Adipocyte (in vitro differentiated cells): Measurements from ENCODE around the gene BCL11A.

Experiments
- DNase-seq: peaks from one replicate; pipeline ENCODE4 v3.0.0-alpha.2; 2015; ENCODE audit warnings: low read depth
- H3K27me3 ChIP-seq: replicated peaks from 2 replicates; pipeline ENCODE4 v1.7.0; 2013; ENCODE audit warnings: mild to moderate bottlenecking, low read length, moderate library complexity; ENCODE audit not compliant: control insufficient read depth, insufficient read depth
- H3K36me3 ChIP-seq: 2 replicates; pipeline ENCODE4 v1.7.0; 2013; ENCODE audit warnings: low read length, mild to moderate bottlenecking, moderate library complexity; ENCODE audit not compliant: control insufficient read depth, insufficient read depth, severe bottlenecking
- H3K4me1 ChIP-seq: 2 replicates; pipeline ENCODE4 v1.7.0; 2013; ENCODE audit warnings: mild to moderate bottlenecking, low read length, moderate library complexity; ENCODE audit not compliant: control insufficient read depth, insufficient read depth
- H3K4me3 ChIP-seq: 2 replicates; pipeline ENCODE4 v1.7.0; 2013; ENCODE audit warnings: mild to moderate bottlenecking, low read length, moderate library complexity
- H3K9ac ChIP-seq: 2 replicates; pipeline ENCODE4 v1.7.0; 2013; ENCODE audit warnings: mild to moderate bottlenecking, low read length, moderate library complexity
- H3K9me3 ChIP-seq: 2 replicates; pipeline ENCODE4 v1.7.0; 2013; ENCODE audit warnings: mild to moderate bottlenecking, low read length, moderate library complexity; ENCODE audit not compliant: control insufficient read depth

The BCL11A gene

GRCh38 chr2:60553495-60554073 is at the start of gene BCL11A:
TSS of gene BCL11A (minus strand) at chr2:60553654. CDS start at chr2:60553270, 384 bp downstream.
- H3K4me1 ChIP-seq = peaks cover 22% of the 10 kb centered on the region
- DNase-seq = peak; percentile 81
- H3K27me3 ChIP-seq = peaks cover 56% of the 10 kb centered on the region
- no peak within 1 kb of the TSS for H3K9ac ChIP-seq
- H3K4me3 ChIP-seq = peak within 1 kb of the TSS; percentile 75
- no peaks in the 10 kb centered on the region for H3K36me3 ChIP-seq
- no peaks in the 10 kb centered on the region for H3K9me3 ChIP-seq

- peaks cover 2% of the 10 kb centered on the region for H3K4me1 ChIP-seq
- no peaks in the 10 kb centered on the region for H3K36me3 ChIP-seq
- no peak overlapping the region for H3K4me3 ChIP-seq
- H3K27me3 ChIP-seq = peaks cover 13% of the 10 kb centered on the region
- H3K9me3 ChIP-seq = peaks cover 11% of the 10 kb centered on the region
- no peak overlapping the region for H3K9ac ChIP-seq
- DNase-seq = peak; percentile 8
Observed at GRCh38 chr2:60602828-60603532, 49.5 kb upstream of the BCL11A start.

- peaks cover 13% of the 10 kb centered on the region for H3K27me3 ChIP-seq
- no peak for DNase-seq
- H3K9me3 ChIP-seq = peaks cover 11% of the 10 kb centered on the region
- no peak overlapping the region for H3K9ac ChIP-seq
- no peaks in the 10 kb centered on the region for H3K36me3 ChIP-seq
- no peak overlapping the region for H3K4me3 ChIP-seq
- peaks cover 2% of the 10 kb centered on the region for H3K4me1 ChIP-seq
Observed at GRCh38 chr2:60602388-60602787, 48.9 kb upstream of the BCL11A start.

GRCh38 chr2:60598271-60598670 is 44.8 kb upstream of the BCL11A start:
- DNase-seq = no peak
- Histone ChIP-seq H3K9ac (no peak overlapping the region), H3K4me1 (no peaks in the 10 kb centered on the region), H3K4me3 (no peak overlapping the region), H3K27me3 (peaks cover 25% of the 10 kb centered on the region), H3K36me3 (no peaks in the 10 kb centered on the region), H3K9me3 (peaks cover 25% of the 10 kb centered on the region)

GRCh38 chr2:60597346-60597745 is 43.9 kb upstream of the BCL11A start:
- no peak for DNase-seq
- no peaks in the 10 kb centered on the region for H3K4me1 ChIP-seq

GRCh38 chr2:60596411-60596810 is 43.0 kb upstream of the BCL11A start:
- no peak overlapping the region for H3K9ac ChIP-seq
- no peak for DNase-seq
- no peak overlapping the region for H3K4me3 ChIP-seq
- H3K9me3 ChIP-seq = peaks cover 44% of the 10 kb centered on the region
- H3K27me3 ChIP-seq = peaks cover 23% of the 10 kb centered on the region
- H3K4me1 ChIP-seq = no peaks in the 10 kb centered on the region
- H3K36me3 ChIP-seq = no peaks in the 10 kb centered on the region

More at GRCh38 chr2:60597346-60597745, 43.9 kb upstream of the BCL11A start:
- Histone ChIP-seq H3K9ac (no peak overlapping the region), H3K36me3 (no peaks in the 10 kb centered on the region), H3K9me3 (peaks cover 35% of the 10 kb centered on the region), H3K4me3 (no peak overlapping the region), H3K27me3 (peaks cover 23% of the 10 kb centered on the region)

- H3K4me3 ChIP-seq = no peak overlapping the region
- no peaks in the 10 kb centered on the region for H3K4me1 ChIP-seq
- no peaks in the 10 kb centered on the region for H3K36me3 ChIP-seq
- peaks cover 48% of the 10 kb centered on the region for H3K9me3 ChIP-seq
- DNase-seq = no peak
- no peak overlapping the region for H3K9ac ChIP-seq
- peaks cover 23% of the 10 kb centered on the region for H3K27me3 ChIP-seq
Observed at GRCh38 chr2:60595953-60596352, 42.5 kb upstream of the BCL11A start.

GRCh38 chr2:60589104-60589503 is 35.6 kb upstream of the BCL11A start:
- no peak overlapping the region for H3K9ac ChIP-seq
- peaks cover 27% of the 10 kb centered on the region for H3K9me3 ChIP-seq
- no peaks in the 10 kb centered on the region for H3K36me3 ChIP-seq
- no peaks in the 10 kb centered on the region for H3K4me1 ChIP-seq
- H3K4me3 ChIP-seq = no peak overlapping the region
- H3K27me3 ChIP-seq = peaks cover 20% of the 10 kb centered on the region
- DNase-seq = no peak

- no peaks in the 10 kb centered on the region for H3K4me1 ChIP-seq
- H3K9ac ChIP-seq = no peak overlapping the region
- peaks cover under 1% of the 10 kb centered on the region for H3K9me3 ChIP-seq
- H3K27me3 ChIP-seq = peaks cover 40% of the 10 kb centered on the region
- no peaks in the 10 kb centered on the region for H3K36me3 ChIP-seq
- DNase-seq = no peak
- H3K4me3 ChIP-seq = no peak overlapping the region
Observed at GRCh38 chr2:60586081-60586480, 32.6 kb upstream of the BCL11A start.

- Histone ChIP-seq H3K27me3 (peaks cover 46% of the 10 kb centered on the region), H3K36me3 (no peaks in the 10 kb centered on the region), H3K4me3 (no peak overlapping the region), H3K4me1 (no peaks in the 10 kb centered on the region), H3K9ac (no peak overlapping the region), H3K9me3 (no peaks in the 10 kb centered on the region)
- DNase-seq = no peak
Observed at GRCh38 chr2:60585276-60585675, 31.8 kb upstream of the BCL11A start.

GRCh38 chr2:60583604-60584003 is 30.1 kb upstream of the BCL11A start:
- Histone ChIP-seq H3K27me3 (peaks cover 57% of the 10 kb centered on the region), H3K4me1 (no peaks in the 10 kb centered on the region), H3K4me3 (no peak overlapping the region), H3K9me3 (no peaks in the 10 kb centered on the region), H3K9ac (no peak overlapping the region), H3K36me3 (no peaks in the 10 kb centered on the region)
- DNase-seq = no peak
